PFSK-1 (cell line): ENCODE measurements around the gene PASK.

Experiments used
- POLR2AphosphoS5 ChIP-seq: IDR thresholded peaks from 2 replicates; pipeline ENCODE4 v1.6.1; 2012; ENCODE audit warnings: low read depth, mild to moderate bottlenecking, control low read depth, low read length, moderate library complexity
- TAF1 ChIP-seq: IDR thresholded peaks from 2 replicates; pipeline ENCODE4 v1.6.1; 2012; ENCODE audit warnings: low read length, control low read depth, borderline replicate concordance; ENCODE audit not compliant: insufficient read depth
- TF ChIP-seq, protein P1 (sequence below), 2 experiments: IDR thresholded peaks; 2 replicates each; pipeline versions ENCODE4 v1.6.1 to v1.8.0; 2011 to 2012; ENCODE audit warnings: low read depth in 2 of 2, low read length in 2 of 2, control low read depth in 1 of 2, inconsistent platforms in 1 of 2, mild to moderate bottlenecking in 1 of 2, moderate library complexity in 1 of 2; ENCODE audit not compliant: insufficient read depth in 1 of 2

- TF ChIP-seq TAF1 (no peak), POLR2AphosphoS5 (no peak)
- TF ChIP-seq, protein P1, sequence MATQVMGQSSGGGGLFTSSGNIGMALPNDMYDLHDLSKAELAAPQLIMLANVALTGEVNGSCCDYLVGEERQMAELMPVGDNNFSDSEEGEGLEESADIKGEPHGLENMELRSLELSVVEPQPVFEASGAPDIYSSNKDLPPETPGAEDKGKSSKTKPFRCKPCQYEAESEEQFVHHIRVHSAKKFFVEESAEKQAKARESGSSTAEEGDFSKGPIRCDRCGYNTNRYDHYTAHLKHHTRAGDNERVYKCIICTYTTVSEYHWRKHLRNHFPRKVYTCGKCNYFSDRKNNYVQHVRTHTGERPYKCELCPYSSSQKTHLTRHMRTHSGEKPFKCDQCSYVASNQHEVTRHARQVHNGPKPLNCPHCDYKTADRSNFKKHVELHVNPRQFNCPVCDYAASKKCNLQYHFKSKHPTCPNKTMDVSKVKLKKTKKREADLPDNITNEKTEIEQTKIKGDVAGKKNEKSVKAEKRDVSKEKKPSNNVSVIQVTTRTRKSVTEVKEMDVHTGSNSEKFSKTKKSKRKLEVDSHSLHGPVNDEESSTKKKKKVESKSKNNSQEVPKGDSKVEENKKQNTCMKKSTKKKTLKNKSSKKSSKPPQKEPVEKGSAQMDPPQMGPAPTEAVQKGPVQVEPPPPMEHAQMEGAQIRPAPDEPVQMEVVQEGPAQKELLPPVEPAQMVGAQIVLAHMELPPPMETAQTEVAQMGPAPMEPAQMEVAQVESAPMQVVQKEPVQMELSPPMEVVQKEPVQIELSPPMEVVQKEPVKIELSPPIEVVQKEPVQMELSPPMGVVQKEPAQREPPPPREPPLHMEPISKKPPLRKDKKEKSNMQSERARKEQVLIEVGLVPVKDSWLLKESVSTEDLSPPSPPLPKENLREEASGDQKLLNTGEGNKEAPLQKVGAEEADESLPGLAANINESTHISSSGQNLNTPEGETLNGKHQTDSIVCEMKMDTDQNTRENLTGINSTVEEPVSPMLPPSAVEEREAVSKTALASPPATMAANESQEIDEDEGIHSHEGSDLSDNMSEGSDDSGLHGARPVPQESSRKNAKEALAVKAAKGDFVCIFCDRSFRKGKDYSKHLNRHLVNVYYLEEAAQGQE (IDR thresholded peaks at IDR 0.05; ENCODE audit: insufficient read depth in 1 of 2, low read depth in 2 of 2, low read length in 2 of 2), result no peak
These were observed 31.2 kb upstream of the PASK start for GRCh38 chr2:241180495-241180894.
